Left lung (tissue), 10 donors: ENCODE results near the gene RTCB. TPM values are rescaled to one million over a fixed set of nuclear protein-coding genes. Genes with fewer than 3 reads are reported as not detected.
"Not testable (repeated sequence)": the region's sequence is repeated elsewhere in the genome, so short reads cannot be mapped to it uniquely, and the experiment has no call there.

Source experiments
- ATAC-seq: fragments of 200-7000 bp; cut with Tn5 transposase; one replicate; pipeline ENCODE4 v1.9.1; 2020; ENCODE audit warnings: moderate library complexity
- DNase-seq, 4 donors: peaks; one replicate each; pipeline ENCODE4 v3.0.0-alpha.2; 2013 to 2020
- H3K27ac ChIP-seq, 2 donors: fragments of 200-600 bp; sonication (generic) in 1 of 2; one replicate each; pipeline versions ENCODE4 v1.5.0 to v1.8.0; 2020 to 2021
- H3K27me3 ChIP-seq, 2 donors: fragments of 200-600 bp; sonication (generic) in 1 of 2; one replicate each; pipeline versions ENCODE4 v1.5.0 to v1.8.0; 2020 to 2021
- H3K36me3 ChIP-seq, 2 donors: fragments of 200-600 bp; sonication (generic) in 1 of 2; one replicate each; pipeline versions ENCODE4 v1.5.0 to v1.8.0; 2020 to 2021
- H3K4me1 ChIP-seq, 2 donors: fragments of 200-600 bp; one replicate each; pipeline ENCODE4 v1.8.0; 2021
- H3K4me3 ChIP-seq, 2 donors: fragments of 200-600 bp; sonication (generic) in 1 of 2; one replicate each; pipeline versions ENCODE4 v1.5.0 to v1.8.0; 2020 to 2021; ENCODE audit warnings: mild to moderate bottlenecking in 1 of 2
- H3K9me3 ChIP-seq, 2 donors: fragments of 200-600 bp; sonication (generic) in 1 of 2; one replicate each; pipeline versions ENCODE4 v1.5.0 to v1.8.0; 2020 to 2021
- CTCF ChIP-seq, 2 donors: fragments of 200-600 bp; sonication (generic) in 1 of 2; IDR thresholded peaks; one replicate each; pipeline versions ENCODE4 v1.5.0 to v1.8.0; 2021; ENCODE audit warnings: antibody characterized with exemption in 2 of 2
- intact Hi-C, 2 donors: fragments of 100-400 bp; cut with DNase I; formaldehyde crosslinking; loops; one replicate each; pipeline versions ENCODE4 v1.11.2 to v1.14.2; 2022
- polyA plus RNA-seq, 6 donors: library from polyadenylated mRNA; unstranded; fragments of 120-200 nt; gene quantifications; one replicate each; pipeline ENCODE4 v1.2.1, GENCODE V29; 2013; ENCODE audit not compliant: insufficient read length in 6 of 6
- total RNA-seq, 2 donors: library from RNA; stranded (reverse); fragmentation: NEBNext Ultra II Directional; extraction: Animal tissue kit (Norgen Biotek cat#: 25700); gene quantifications; one replicate each; pipeline ENCODE4 v1.2.1, GENCODE V29; 2021
- donor health status: DM: no; HTN: yes; CAD: no.
- donor health status: DM: no; HTN: no; CAD: no.

RTCB gene
- total and polyA plus RNA-seq, 8 donors: 61.8 to 93.0 (median 83.2) TPM

- ATAC-seq: no peak
- no peak for TF ChIP-seq CTCF (IDR thresholded peaks at IDR 0.05)
- Histone ChIP-seq H3K36me3 (no peaks in the 10 kb centered on the region), H3K4me3 (no peak overlapping the region), H3K4me1 (no peaks in the 10 kb centered on the region), H3K27ac (no peak overlapping the region), H3K9me3 (no peaks in the 10 kb centered on the region), H3K27me3 (no peaks in the 10 kb centered on the region)
- no peak for DNase-seq
- intact Hi-C loops: no loop called here
Observed at GRCh38 chr22:32375678-32376450, 36.2 kb downstream of the RTCB start.

GRCh38 chr22:32364210-32364609, 47.8 kb downstream of the RTCB start:
- intact Hi-C loops: no loop called here
- Histone ChIP-seq H3K27ac (no peak overlapping the region), H3K4me3 (no peak overlapping the region), H3K9me3 (no peaks in the 10 kb centered on the region), H3K36me3 (no peaks in the 10 kb centered on the region), H3K27me3 (no peaks in the 10 kb centered on the region), H3K4me1 (no peaks in the 10 kb centered on the region)
- DNase-seq (no peak), ATAC-seq (no peak)
- TF ChIP-seq CTCF (IDR thresholded peaks at IDR 0.05): no peak

- Histone ChIP-seq H3K27me3 (no peaks in the 10 kb centered on the region), H3K4me1 (no peaks in the 10 kb centered on the region), H3K36me3 (no peaks in the 10 kb centered on the region), H3K4me3 (no peak overlapping the region), H3K9me3 (no peaks in the 10 kb centered on the region), H3K27ac (no peak overlapping the region)
- TF ChIP-seq CTCF (IDR thresholded peaks at IDR 0.05): no peak
- DNase-seq (no peak), ATAC-seq (no peak)
- intact Hi-C loops: no loop called here
Observed at GRCh38 chr22:32361257-32361656, 50.8 kb downstream of the RTCB start.

- H3K4me1 ChIP-seq, H3K4me3 ChIP-seq, ATAC-seq, H3K27me3 ChIP-seq, H3K27ac ChIP-seq, intact Hi-C loops, H3K9me3 ChIP-seq, DNase-seq, H3K36me3 ChIP-seq: not testable (repeated sequence)
Observed at GRCh38 chr22:32360096-32360495, 52.0 kb downstream of the RTCB start.

GRCh38 chr22:32357567-32357966, 54.5 kb downstream of the RTCB start, which contains the start of gene RFPL3:
TSS of gene RFPL3 (plus strand) at chr22:32357867. CDS start at chr22:32358072, 205 bp downstream.
- H3K27me3 ChIP-seq, H3K9me3 ChIP-seq, H3K27ac ChIP-seq, intact Hi-C loops, H3K4me1 ChIP-seq, H3K4me3 ChIP-seq, H3K36me3 ChIP-seq, DNase-seq, ATAC-seq: not testable (repeated sequence)

GRCh38 chr22:32355760-32356159, 56.3 kb downstream of the RTCB start:
- no peak for ATAC-seq
- no peak for DNase-seq
- H3K4me3 ChIP-seq: no peak overlapping the region
- H3K27ac ChIP-seq: no peak overlapping the region
- H3K36me3 ChIP-seq: no peaks in the 10 kb centered on the region
- H3K27me3 ChIP-seq: no peaks in the 10 kb centered on the region
- intact Hi-C loops: no loop called here
- H3K9me3 ChIP-seq: no peaks in the 10 kb centered on the region
- TF ChIP-seq CTCF (IDR thresholded peaks at IDR 0.05): no peak
- H3K4me1 ChIP-seq: no peaks in the 10 kb centered on the region
